Effector memory CD4-positive, alpha-beta T cell (primary cell): ENCODE measurements around the gene LRRC45.
"Not testable (repeated sequence)": the region's sequence is repeated elsewhere in the genome, so short reads cannot be mapped to it uniquely, and the experiment has no call there.

ENCODE experiments used
- DNase-seq, 3 donors: peaks; one replicate each; pipeline ENCODE4 v3.0.0-alpha.2; 2020
- H3K27ac ChIP-seq: 2 replicates; pipeline ENCODE4 v1.7.0; 2013; ENCODE audit warnings: mild to moderate bottlenecking, low read length, moderate library complexity; ENCODE audit not compliant: insufficient read depth, poor library complexity, severe bottlenecking
- H3K27me3 ChIP-seq: replicated peaks from 2 replicates; pipeline ENCODE4 v1.7.0; 2013; ENCODE audit warnings: mild to moderate bottlenecking, low read length; ENCODE audit not compliant: insufficient read depth, control insufficient read depth, poor library complexity, severe bottlenecking
- H3K36me3 ChIP-seq: 2 replicates; pipeline ENCODE4 v1.7.0; 2013; ENCODE audit warnings: mild to moderate bottlenecking, low read length, moderate library complexity; ENCODE audit not compliant: control insufficient read depth, insufficient read depth
- H3K4me1 ChIP-seq: 2 replicates; pipeline ENCODE4 v1.7.0; 2013; ENCODE audit warnings: low read length, mild to moderate bottlenecking; ENCODE audit not compliant: control insufficient read depth, insufficient read depth, poor library complexity, severe bottlenecking
- H3K4me3 ChIP-seq: 2 replicates; pipeline ENCODE4 v1.7.0; 2013; ENCODE audit warnings: low read length, low read depth, mild to moderate bottlenecking; ENCODE audit not compliant: insufficient read depth, poor library complexity, severe bottlenecking
- H3K9me3 ChIP-seq: 2 replicates; pipeline ENCODE4 v1.7.0; 2013; ENCODE audit warnings: mild to moderate bottlenecking, low read length, moderate library complexity; ENCODE audit not compliant: control insufficient read depth
- total RNA-seq, 3 donors: gene quantifications; one replicate each; lab custom pipeline; 2026; lab: John Stamatoyannopoulos, UW

Gene LRRC45
- total RNA-seq = 23.0 to 27.3 (median 26.1) reads per million in 3 donors

- H3K4me1 ChIP-seq = peaks cover 24% of the 10 kb centered on the region
- no peaks in the 10 kb centered on the region for H3K9me3 ChIP-seq
- peak within 1 kb of the TSS; percentile 86 for H3K4me3 ChIP-seq
- peak within 1 kb of the TSS; percentile 45 for H3K27ac ChIP-seq
- DNase-seq = peak; percentile 99
- no peaks in the 10 kb centered on the region for H3K27me3 ChIP-seq
- peaks cover 3% of the 10 kb centered on the region for H3K36me3 ChIP-seq
Observed at GRCh38 chr17:82022981-82023446, at the start of gene LRRC45. Gene LRRC45, plus strand, starts transcription at chr17:82023305. Its CDS starts 339 bp downstream, at chr17:82023644.

DNA sequence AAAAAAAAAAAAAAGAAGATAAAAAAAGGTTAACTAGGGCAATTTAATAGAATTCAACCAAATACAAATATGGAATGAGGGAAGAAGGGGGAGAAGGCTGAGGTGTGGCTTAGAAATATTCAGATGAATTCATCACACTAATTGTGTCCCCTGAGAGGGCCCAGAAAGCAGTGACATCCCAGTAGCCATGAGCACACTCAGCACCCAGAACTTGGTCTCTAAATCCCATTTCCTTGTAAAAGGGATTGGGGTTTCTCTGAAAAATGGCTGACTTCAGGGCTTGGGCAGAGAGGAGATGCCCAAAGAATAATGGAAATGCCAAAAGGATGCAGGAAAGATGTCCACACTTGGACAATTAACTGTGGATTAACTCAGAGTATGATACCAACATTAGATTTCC lies 49.7 kb upstream of the LRRC45 start:
- H3K36me3 ChIP-seq = no peaks in the 10 kb centered on the region
- no peak overlapping the region for H3K27ac ChIP-seq

GRCh38 chr17:81976332-81977210 lies 46.5 kb upstream of the LRRC45 start:
- Histone ChIP-seq H3K9me3 (no peaks in the 10 kb centered on the region), H3K27me3 (no peaks in the 10 kb centered on the region), H3K36me3 (no peaks in the 10 kb centered on the region), H3K27ac (peak overlapping the region; percentile 73), H3K4me3 (peak overlapping the region; percentile 86), H3K4me1 (peaks cover 32% of the 10 kb centered on the region)
- DNase-seq = peak in 2 of 3 donors; percentile 12 to 36

More for the DNA sequence above, 49.7 kb upstream of the LRRC45 start:
- H3K9me3 ChIP-seq = no peaks in the 10 kb centered on the region
- H3K27me3 ChIP-seq = no peaks in the 10 kb centered on the region
- DNase-seq = no peak
- peaks cover 19% of the 10 kb centered on the region for H3K4me1 ChIP-seq
- H3K4me3 ChIP-seq = no peak overlapping the region

GRCh38 chr17:81977211-81977808 lies 45.8 kb upstream of the LRRC45 start, which contains the start of gene ASPSCR1:
Gene ASPSCR1, plus strand, starts transcription at chr17:81977629. Its CDS starts 18 bp downstream, at chr17:81977647.
- Histone ChIP-seq H3K36me3 (no peaks in the 10 kb centered on the region), H3K27me3 (no peaks in the 10 kb centered on the region), H3K9me3 (no peaks in the 10 kb centered on the region), H3K4me3 (peak within 1 kb of the TSS; percentile 86), H3K4me1 (peaks cover 32% of the 10 kb centered on the region), H3K27ac (peak within 1 kb of the TSS; percentile 73)
- DNase-seq = peak; percentile 77 to 85 (median 83)

- no peak overlapping the region for H3K27ac ChIP-seq
- no peaks in the 10 kb centered on the region for H3K36me3 ChIP-seq
Observed at GRCh38 chr17:81978524-81979298, 44.4 kb upstream of the LRRC45 start.

GRCh38 chr17:81980122-81980521 lies 43.0 kb upstream of the LRRC45 start:
- H3K9me3 ChIP-seq = no peaks in the 10 kb centered on the region
- no peak for DNase-seq
- no peak overlapping the region for H3K27ac ChIP-seq
- no peaks in the 10 kb centered on the region for H3K27me3 ChIP-seq
- no peak overlapping the region for H3K4me3 ChIP-seq
- peaks cover 11% of the 10 kb centered on the region for H3K36me3 ChIP-seq
- H3K4me1 ChIP-seq = peaks cover 32% of the 10 kb centered on the region

More at GRCh38 chr17:81978524-81979298, 44.4 kb upstream of the LRRC45 start:
- no peak overlapping the region for H3K4me3 ChIP-seq
- H3K27me3 ChIP-seq = no peaks in the 10 kb centered on the region
- H3K9me3 ChIP-seq = no peaks in the 10 kb centered on the region
- H3K4me1 ChIP-seq = peaks cover 32% of the 10 kb centered on the region
- DNase-seq = no peak

- no peaks in the 10 kb centered on the region for H3K27me3 ChIP-seq
- no peak overlapping the region for H3K4me3 ChIP-seq
- H3K9me3 ChIP-seq = no peaks in the 10 kb centered on the region
- no peak overlapping the region for H3K27ac ChIP-seq
- no peak for DNase-seq
- H3K36me3 ChIP-seq = peaks cover 17% of the 10 kb centered on the region
- peaks cover 32% of the 10 kb centered on the region for H3K4me1 ChIP-seq
Observed at GRCh38 chr17:81980707-81981343, 42.3 kb upstream of the LRRC45 start.

- Histone ChIP-seq H3K4me1 (peaks cover 29% of the 10 kb centered on the region), H3K36me3 (peaks cover 18% of the 10 kb centered on the region)
- DNase-seq, H3K4me3 ChIP-seq, H3K27me3 ChIP-seq, H3K9me3 ChIP-seq, H3K27ac ChIP-seq: not testable (repeated sequence)
Observed at GRCh38 chr17:81981511-81981910, 41.6 kb upstream of the LRRC45 start.

DNA sequence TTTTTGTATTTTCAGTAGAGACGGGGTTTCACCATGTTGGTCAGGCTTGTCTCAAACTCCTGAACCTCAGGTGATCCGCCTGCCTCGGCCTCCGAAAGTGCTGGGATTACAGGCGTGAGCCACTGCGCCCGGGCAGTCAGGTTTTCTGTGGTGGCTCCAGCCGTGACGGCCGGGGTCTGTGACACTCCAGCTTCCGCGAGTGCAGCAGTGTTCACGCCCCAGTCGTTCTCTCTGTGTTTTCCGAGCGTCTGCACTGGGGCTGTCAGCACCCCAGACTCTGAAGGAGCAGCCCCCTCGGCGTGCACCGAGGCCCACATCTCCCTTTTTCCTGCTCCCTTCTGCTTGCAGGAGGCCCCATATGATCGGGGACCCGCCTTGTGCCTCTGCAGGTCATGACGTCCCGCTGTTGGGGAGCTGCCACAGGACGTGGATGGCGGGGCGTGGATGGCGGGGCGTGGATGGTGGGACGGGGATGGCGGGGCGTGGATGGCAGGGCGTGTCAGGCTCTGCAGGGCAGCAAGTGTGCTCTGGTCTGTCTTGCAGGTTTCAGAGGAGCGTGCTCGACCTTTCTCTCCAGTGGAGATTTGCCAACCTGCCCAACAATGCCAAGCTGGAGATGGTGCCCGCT lies 40.0 kb upstream of the LRRC45 start:
- H3K27me3 ChIP-seq = no peaks in the 10 kb centered on the region
- no peak overlapping the region for H3K4me3 ChIP-seq
- no peak overlapping the region for H3K27ac ChIP-seq
- no peak for DNase-seq
- peaks cover 20% of the 10 kb centered on the region for H3K4me1 ChIP-seq
- H3K9me3 ChIP-seq = no peaks in the 10 kb centered on the region
- H3K36me3 ChIP-seq = peaks cover 24% of the 10 kb centered on the region
